Ectodermal cell (in vitro differentiated cells): ENCODE data around the gene PLD1.

Experiments
- H3K27ac ChIP-seq: 2 replicates; pipeline ENCODE4 v1.7.0; 2013; ENCODE audit warnings: mild to moderate bottlenecking, low read depth, low read length; ENCODE audit not compliant: insufficient read depth, poor library complexity, severe bottlenecking
- H3K27me3 ChIP-seq: 2 replicates; pipeline ENCODE4 v1.7.0; 2013; ENCODE audit warnings: mild to moderate bottlenecking, low read length; ENCODE audit not compliant: insufficient read depth, control insufficient read depth, poor library complexity, severe bottlenecking
- H3K36me3 ChIP-seq: one replicate; pipeline ENCODE4 v1.7.0; 2013; ENCODE audit warnings: low read length; ENCODE audit not compliant: control insufficient read depth, insufficient read depth
- H3K4me1 ChIP-seq: one replicate; pipeline ENCODE4 v1.7.0; 2013; ENCODE audit warnings: low read length; ENCODE audit not compliant: control insufficient read depth, insufficient read depth
- H3K4me3 ChIP-seq: 2 replicates; pipeline ENCODE4 v1.7.0; 2013; ENCODE audit warnings: low read depth, low read length, control low read depth; ENCODE audit not compliant: insufficient read depth
- H3K9me3 ChIP-seq: 2 replicates; pipeline ENCODE4 v1.7.0; 2013; ENCODE audit warnings: mild to moderate bottlenecking, low read length, moderate library complexity; ENCODE audit not compliant: control insufficient read depth
- WGBS, 2 experiments: methylation state at CpG; one replicate each; pipeline ENCODE4 v1.1.7; 2013; ENCODE audit warnings: missing lambda C conversion rate in 2 of 2; 5-methylcytosine and 5-hydroxymethylcytosine counted together

The PLD1 gene

DNA sequence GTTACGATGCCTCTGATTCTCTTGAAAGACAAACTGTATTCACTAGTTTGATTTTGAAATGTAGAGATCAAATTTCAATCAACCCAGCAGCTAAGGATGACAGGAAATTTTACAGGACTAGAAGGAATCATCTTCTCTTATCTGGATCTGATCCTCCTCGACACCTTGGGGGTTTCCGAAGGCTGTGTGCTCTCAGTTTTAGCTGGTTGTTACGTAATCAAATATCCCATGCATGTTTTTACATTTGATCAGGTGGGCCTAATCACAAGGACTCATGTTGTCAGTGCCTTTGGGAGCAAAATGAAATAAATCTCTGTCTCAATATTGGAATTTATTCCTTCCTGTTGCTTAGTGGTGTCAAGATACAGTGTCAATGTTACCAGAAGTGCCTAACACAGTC lies 208.2 kb downstream of the PLD1 start:
- H3K36me3 ChIP-seq, result no peaks in the 10 kb centered on the region
- H3K27me3 ChIP-seq, result no peaks in the 10 kb centered on the region
- H3K27ac ChIP-seq, result no peak overlapping the region
- H3K4me1 ChIP-seq, result no peaks in the 10 kb centered on the region
- no peaks in the 10 kb centered on the region for H3K9me3 ChIP-seq
- WGBS, 2 experiments, result 94 to 95% methylated on average over 4 of the region's 4 CpGs
- no peak overlapping the region for H3K4me3 ChIP-seq

- 91 to 95% methylated on average over 6 of the region's 6 CpGs for WGBS, 2 experiments
- H3K27me3 ChIP-seq, result no peaks in the 10 kb centered on the region
- no peaks in the 10 kb centered on the region for H3K36me3 ChIP-seq
- H3K27ac ChIP-seq, result no peak overlapping the region
- H3K9me3 ChIP-seq, result no peaks in the 10 kb centered on the region
- no peak overlapping the region for H3K4me3 ChIP-seq
- no peaks in the 10 kb centered on the region for H3K4me1 ChIP-seq
Measured at GRCh38 chr3:171600030-171600429, 210.3 kb downstream of the PLD1 start.

- H3K9me3 ChIP-seq, result no peaks in the 10 kb centered on the region
- H3K4me1 ChIP-seq, result no peaks in the 10 kb centered on the region
- no peak overlapping the region for H3K4me3 ChIP-seq
- H3K27me3 ChIP-seq, result no peaks in the 10 kb centered on the region
- no peak overlapping the region for H3K27ac ChIP-seq
- H3K36me3 ChIP-seq, result no peaks in the 10 kb centered on the region
- 85% methylated on average over 3 of the region's 3 CpGs for WGBS, 2 experiments
Measured at GRCh38 chr3:171598990-171599389, 211.3 kb downstream of the PLD1 start.

DNA sequence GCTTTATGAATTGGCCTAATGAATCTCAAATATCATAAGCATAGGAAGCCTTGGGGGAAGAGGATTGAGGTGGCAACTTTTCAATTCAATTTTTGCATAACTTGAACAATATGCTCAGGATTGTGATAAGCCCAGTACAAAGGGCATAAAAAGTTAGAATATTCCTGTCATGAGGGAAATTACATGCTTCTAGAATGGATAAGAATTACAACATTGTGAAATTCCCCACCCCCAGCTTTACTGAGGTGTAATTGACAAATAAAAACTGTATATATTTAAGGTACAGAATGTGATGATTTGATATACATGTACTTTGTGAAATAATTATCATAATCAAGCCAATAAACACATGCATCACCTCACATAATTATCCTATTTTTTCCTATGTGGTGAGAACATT lies 217.5 kb downstream of the PLD1 start:
- Histone ChIP-seq H3K27me3 (no peaks in the 10 kb centered on the region), H3K4me3 (no peak overlapping the region), H3K36me3 (no peaks in the 10 kb centered on the region), H3K27ac (no peak overlapping the region), H3K4me1 (no peaks in the 10 kb centered on the region), H3K9me3 (no peaks in the 10 kb centered on the region)

DNA sequence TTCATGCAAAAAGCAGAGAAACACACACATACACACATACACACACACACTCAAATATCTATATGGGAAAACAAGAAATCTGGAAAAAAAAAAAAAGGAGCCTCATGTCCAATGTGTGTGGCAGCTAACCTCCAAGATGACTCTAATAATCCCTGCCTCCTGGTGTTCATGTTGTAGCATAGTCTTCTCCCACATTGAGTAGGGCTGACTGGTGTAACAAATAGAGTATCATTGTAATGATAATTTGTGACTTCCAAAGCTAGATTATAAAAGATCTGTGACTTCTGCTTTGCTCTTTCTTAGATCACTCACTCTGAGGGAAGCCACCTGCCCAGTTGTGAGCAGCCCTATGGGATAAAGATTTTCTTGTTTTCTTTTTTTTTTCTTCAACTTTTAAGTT lies 219.2 kb downstream of the PLD1 start:
- H3K27ac ChIP-seq, result no peak overlapping the region
- H3K27me3 ChIP-seq, result no peaks in the 10 kb centered on the region
- H3K36me3 ChIP-seq, result no peaks in the 10 kb centered on the region
- no peak overlapping the region for H3K4me3 ChIP-seq
- no peaks in the 10 kb centered on the region for H3K4me1 ChIP-seq
- H3K9me3 ChIP-seq, result no peaks in the 10 kb centered on the region

- Histone ChIP-seq H3K27me3 (no peaks in the 10 kb centered on the region), H3K27ac (no peak overlapping the region), H3K9me3 (no peaks in the 10 kb centered on the region), H3K36me3 (no peaks in the 10 kb centered on the region), H3K4me1 (no peaks in the 10 kb centered on the region), H3K4me3 (no peak overlapping the region)
- WGBS, 2 experiments, result 82 to 89% methylated on average over 3 of the region's 3 CpGs
Measured at GRCh38 chr3:171586274-171586673, 224.0 kb downstream of the PLD1 start.

- H3K4me1 ChIP-seq, result no peaks in the 10 kb centered on the region
- no peaks in the 10 kb centered on the region for H3K36me3 ChIP-seq
- H3K9me3 ChIP-seq, result no peaks in the 10 kb centered on the region
- H3K4me3 ChIP-seq, result no peak overlapping the region
- no peak overlapping the region for H3K27ac ChIP-seq
- no peaks in the 10 kb centered on the region for H3K27me3 ChIP-seq
- 93 to 95% methylated on average over 3 of the region's 3 CpGs for WGBS, 2 experiments
Measured at GRCh38 chr3:171585039-171585438, 225.2 kb downstream of the PLD1 start.

GRCh38 chr3:171584100-171584499 lies 226.2 kb downstream of the PLD1 start:
- Histone ChIP-seq H3K4me1 (no peaks in the 10 kb centered on the region), H3K4me3 (no peak overlapping the region), H3K9me3 (no peaks in the 10 kb centered on the region), H3K27me3 (no peaks in the 10 kb centered on the region), H3K36me3 (no peaks in the 10 kb centered on the region), H3K27ac (no peak overlapping the region)

GRCh38 chr3:171574556-171575240 lies 235.6 kb downstream of the PLD1 start:
- H3K4me3 ChIP-seq, result no peak overlapping the region
- no peaks in the 10 kb centered on the region for H3K36me3 ChIP-seq
- no peaks in the 10 kb centered on the region for H3K4me1 ChIP-seq
- H3K27me3 ChIP-seq, result no peaks in the 10 kb centered on the region
- H3K27ac ChIP-seq, result no peak overlapping the region
- WGBS, 2 experiments, result 84 to 92% methylated on average over 4 to 6 of the region's 6 CpGs
- H3K9me3 ChIP-seq, result no peaks in the 10 kb centered on the region

DNA sequence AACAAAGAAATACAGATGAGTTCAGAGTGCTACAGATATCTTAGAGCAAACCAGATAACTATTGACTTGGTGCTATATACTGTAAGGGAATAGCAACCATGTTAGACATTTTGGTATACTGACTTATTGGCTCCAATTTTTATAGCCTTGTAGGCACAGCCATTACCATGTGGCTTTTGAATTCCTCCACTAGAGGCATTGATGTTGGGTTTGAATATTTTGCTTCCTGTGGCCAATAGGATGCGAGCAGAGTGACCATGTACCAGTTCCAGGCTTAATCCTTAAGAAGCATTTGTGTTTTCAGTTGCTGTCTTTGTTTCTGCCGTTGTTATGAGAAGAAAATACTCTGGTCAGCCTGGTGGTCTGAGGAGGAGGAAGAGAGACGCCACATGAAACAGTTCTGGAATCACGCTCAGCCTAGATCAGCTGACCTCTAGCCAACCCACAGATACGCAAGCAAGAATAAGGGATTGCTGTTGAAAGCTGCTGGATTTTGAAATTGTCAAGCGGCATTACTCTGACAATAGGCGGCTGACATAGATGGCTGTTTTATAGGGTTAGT lies 240.6 kb downstream of the PLD1 start:
- 94 to 97% methylated on average over 7 of the region's 7 CpGs for WGBS, 2 experiments
- Histone ChIP-seq H3K4me3 (no peak overlapping the region), H3K4me1 (no peaks in the 10 kb centered on the region), H3K36me3 (no peaks in the 10 kb centered on the region), H3K27me3 (no peaks in the 10 kb centered on the region), H3K9me3 (no peaks in the 10 kb centered on the region), H3K27ac (no peak overlapping the region)

- no peak overlapping the region for H3K4me3 ChIP-seq
- H3K4me1 ChIP-seq, result no peaks in the 10 kb centered on the region
Measured at GRCh38 chr3:171568766-171569165, 241.5 kb downstream of the PLD1 start.

More at GRCh38 chr3:171568766-171569165, 241.5 kb downstream of the PLD1 start:
- no peaks in the 10 kb centered on the region for H3K9me3 ChIP-seq
- H3K27me3 ChIP-seq, result no peaks in the 10 kb centered on the region
- H3K27ac ChIP-seq, result no peak overlapping the region
- no peaks in the 10 kb centered on the region for H3K36me3 ChIP-seq
